NCI-H128 (cell line): ENCODE measurements around the gene CFAP46.
"Not testable (repeated sequence)": the region's sequence is repeated elsewhere in the genome, so short reads cannot be mapped to it uniquely, and the experiment has no call there.

ENCODE experiments used
- DNase-seq: peaks from one replicate; lab custom pipeline; 2025; ENCODE audit not compliant: unreplicated experiment; lab: John Stamatoyannopoulos, UW

CFAP46 gene

DNA sequence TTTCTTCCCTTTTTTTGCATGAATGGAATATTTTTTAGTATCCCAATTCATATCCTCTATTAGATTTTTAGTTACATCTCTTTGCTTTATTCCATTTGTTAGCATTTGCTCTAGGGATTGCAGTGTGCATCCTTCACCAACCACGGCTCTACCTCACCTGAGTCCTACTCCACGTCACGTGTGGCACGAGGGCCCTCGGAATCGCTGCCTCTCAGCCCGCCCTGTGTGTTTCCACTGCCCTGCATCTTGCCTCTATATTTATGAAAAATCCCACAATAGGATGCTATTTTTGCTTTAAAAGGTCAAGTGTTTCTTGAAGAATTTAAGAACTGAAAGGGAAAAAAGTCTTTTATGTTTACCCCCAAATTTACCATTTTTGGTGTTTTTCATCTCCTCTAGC, 41.0 kb downstream of the CFAP46 start:
- DNase-seq: no peak

- no peak for DNase-seq
These were observed 42.1 kb downstream of the CFAP46 start for GRCh38 chr10:132900211-132900756.

GRCh38 chr10:132899751-132900065, 42.7 kb downstream of the CFAP46 start:
- DNase-seq: no peak

DNA sequence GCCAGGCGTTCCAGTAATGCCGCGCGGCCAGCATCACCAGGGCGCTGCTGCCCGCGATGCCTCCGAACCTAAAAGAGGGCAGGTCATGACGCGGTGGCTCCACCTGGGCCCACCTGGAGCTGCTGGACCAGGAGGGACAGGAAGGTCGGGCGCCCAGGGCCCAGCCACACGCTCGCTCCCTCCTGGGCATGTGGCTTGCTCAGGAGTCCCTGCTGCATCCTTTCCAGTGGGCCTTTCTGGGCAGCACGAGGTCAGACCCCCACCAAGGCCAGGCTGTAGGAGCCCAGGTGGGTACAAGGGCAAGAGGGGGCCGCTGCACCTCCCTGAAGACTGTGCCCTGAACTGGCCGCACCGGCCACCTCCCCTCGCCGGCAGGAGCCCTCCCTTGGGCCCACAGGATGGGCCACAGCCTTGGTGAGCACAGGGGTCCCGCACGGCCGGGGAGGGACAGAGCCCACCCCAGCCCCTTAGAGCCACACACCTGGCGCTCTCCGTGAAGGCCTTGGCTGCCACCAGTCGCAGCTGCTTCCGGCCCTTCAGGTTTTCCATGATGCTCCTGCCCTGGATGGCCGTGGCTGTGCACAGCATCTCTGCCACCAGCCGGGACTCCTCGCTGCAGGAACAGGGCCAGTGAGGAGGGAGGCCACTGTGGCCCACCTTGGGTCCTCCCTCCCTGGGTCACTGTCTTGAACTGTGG, 43.2 kb downstream of the CFAP46 start:
- DNase-seq: no peak

DNA sequence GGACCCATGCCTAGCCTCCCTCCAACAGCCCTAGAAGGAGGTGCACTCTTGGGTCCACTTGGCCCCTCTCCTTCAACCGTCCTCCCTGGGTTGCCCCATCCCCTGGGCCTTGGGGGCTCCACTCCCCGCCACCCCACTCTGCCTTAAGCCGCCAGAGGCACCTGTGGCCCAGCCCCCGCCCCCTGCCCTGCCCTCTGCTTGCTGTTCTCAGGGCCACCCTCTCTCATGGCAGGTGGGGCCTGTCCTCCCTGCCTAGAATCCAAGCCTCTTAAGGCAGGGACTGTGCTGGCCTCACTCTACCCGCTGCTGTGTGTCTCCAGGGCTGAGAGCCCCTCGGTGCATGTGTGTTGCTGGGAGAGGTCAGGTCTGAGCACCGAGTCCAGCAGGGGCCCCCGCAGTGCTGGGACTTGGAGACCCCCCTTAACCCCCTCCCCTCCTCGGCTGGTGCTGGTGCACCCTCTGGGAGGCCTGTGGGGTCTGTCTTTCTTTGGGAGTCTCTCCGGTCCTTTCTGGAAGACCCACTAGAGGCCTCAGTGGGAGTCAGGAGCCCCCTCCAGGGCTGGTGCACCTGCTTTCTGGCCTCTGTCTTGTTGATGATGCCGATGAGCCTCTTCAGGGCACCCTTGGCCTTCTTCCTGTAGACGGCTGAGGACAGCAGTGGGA, 43.8 kb downstream of the CFAP46 start:
- no peak for DNase-seq

- no peak for DNase-seq
These were observed 44.6 kb downstream of the CFAP46 start for GRCh38 chr10:132897516-132898381.

DNA sequence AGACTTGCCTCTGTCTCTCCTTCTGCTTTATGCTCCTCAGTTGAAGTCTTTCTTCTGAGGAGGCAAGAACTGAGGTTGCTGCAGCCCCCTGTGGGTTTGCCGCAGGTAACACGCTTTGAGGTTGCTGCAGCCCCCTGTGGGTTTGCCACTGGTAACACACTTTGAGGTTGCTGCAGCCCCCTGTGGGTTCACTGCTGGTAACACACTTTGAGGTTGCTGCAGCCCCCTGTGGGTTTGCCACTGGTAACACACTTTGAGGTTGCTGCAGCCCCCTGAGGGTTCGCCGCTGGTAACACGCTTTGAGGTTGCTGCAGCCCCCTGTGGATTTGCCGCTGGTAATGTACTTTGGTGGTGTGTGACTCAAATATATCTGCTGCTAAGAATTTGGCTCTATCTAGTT, 48.6 kb downstream of the CFAP46 start:
- not testable (repeated sequence) for DNase-seq

DNA sequence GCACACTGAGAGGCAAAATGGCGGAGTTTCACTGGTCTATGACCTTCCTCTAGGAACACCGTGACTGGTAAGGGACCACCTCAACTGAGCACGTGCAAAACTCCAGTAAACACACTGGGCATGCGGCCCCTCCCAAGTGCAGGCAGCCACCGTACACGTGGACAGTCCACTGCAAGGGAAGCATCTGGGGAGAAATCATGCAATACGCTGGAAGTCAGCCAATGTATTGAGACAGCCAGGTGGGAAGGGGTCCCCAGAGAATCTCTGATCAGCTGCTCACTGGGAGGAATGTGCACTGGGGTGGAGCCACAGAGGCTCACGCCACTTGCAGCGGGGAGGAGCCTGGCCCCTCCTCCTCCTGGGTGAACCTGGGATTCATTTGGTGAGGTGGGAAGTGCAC, 49.3 kb downstream of the CFAP46 start:
- peak; percentile 11 for DNase-seq

- DNase-seq: no peak
These were observed 50.4 kb downstream of the CFAP46 start for GRCh38 chr10:132892004-132892403.

GRCh38 chr10:132891368-132891767, 51.0 kb downstream of the CFAP46 start:
- no peak for DNase-seq

DNA sequence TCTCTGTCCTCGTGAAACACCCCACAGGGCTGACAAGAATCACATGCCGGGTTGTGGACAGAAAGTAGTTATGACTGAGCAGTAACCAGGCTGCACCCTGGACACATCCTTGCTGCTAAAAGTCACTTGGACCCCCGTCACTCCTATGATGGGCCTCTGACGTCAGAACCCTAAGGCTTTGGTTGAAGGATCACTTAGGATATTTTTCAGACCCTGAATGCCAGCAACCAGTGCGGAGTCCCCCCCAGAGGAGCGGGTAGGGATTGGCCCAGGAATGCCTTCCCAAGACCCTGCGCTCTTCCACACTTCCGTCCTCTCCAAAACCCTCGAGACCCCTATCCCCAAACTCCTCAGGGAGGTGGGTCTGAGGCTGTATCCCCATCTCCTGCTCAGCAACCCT, 52.1 kb downstream of the CFAP46 start:
- DNase-seq: no peak

GRCh38 chr10:132889556-132889955, 52.8 kb downstream of the CFAP46 start:
- no peak for DNase-seq

DNA sequence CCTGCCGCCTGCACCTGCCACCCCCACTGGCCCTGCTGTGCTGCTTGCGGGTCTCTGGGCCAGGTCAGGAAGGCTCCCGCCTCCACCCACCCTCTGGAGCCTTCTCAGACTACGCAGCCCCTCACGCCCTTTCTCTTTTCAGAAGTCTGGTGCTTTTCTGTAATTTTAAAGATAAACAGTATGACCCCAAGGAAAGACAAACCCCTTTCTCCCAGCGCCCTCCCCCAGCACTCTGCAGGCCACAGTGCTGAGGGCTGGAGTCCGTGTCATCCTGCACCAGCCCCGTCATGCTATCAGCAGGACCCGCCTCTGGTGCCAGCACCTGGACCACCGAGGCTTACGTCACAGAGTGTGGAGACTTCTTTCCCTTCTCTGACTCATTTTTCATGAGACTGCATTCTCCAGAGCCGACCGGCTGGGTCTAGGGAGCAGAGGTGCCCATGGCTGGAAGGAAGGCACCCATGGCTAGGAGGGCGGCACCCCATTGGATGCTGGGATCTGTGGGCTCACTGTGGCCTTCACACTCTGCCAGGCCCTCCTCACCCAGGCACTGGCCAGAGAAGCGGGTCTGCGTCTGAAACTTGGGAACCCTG, 53.4 kb downstream of the CFAP46 start:
- DNase-seq: no peak

DNA sequence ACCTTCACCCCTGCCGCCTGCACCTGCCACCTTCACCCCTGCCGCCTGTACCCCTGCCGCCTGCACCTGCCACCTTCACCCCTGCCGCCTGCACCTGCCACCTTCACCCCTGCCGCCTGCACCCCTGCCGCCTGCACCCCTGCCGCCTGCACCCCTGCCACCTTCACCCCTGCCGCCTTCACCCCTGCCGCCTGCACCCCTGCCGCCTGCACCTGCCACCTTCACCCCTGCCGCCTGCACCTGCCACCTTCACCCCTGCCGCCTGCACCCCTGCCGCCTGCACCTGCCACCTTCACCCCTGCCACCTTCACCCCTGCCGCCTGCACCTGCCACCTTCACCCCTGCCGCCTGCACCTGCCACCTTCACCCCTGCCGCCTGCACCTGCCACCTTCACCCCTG, 53.9 kb downstream of the CFAP46 start:
- not testable (repeated sequence) for DNase-seq

GRCh38 chr10:132886211-132887099, 55.9 kb downstream of the CFAP46 start:
- no peak for DNase-seq

DNA sequence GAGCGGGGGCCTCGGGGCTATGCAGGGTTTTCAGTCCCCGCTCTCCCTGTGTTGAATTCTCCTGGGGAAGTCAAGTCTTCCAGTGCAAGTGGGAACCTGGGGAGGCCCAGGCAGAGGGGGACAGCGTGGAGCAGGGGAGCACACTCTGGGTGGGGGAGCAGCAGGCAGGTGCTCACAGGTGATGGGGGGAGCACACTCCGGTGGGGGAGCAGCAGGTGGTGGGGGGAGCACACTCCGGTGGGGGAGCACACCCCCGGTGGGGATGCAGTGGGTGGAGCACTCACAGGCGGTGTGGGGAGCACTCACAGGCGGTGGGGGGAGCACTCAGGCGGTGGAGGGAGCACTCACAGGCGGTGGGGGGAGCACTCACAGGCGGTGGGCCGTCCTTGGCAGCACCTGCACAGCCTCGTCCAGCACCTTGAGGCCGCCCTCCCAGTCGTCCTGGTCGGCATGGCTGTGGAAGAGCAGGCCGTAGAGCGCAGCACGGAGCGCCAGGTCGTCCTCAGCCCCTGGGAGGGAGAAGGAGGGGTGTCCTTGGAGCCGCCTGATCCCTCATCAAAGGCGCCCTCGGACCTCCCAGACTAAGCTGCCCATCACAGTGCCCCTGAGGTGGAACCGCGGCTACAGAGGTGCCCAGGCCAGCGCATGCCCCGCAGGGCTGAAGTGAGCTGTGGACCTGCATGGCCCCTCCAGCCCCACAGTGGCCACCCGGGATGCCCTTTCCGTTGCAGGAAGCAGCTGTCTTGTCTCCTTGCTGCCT, 56.7 kb downstream of the CFAP46 start:
- DNase-seq: no peak

- no peak for DNase-seq
These were observed 57.6 kb downstream of the CFAP46 start for GRCh38 chr10:132884691-132885271.

- no peak for DNase-seq
These were observed 58.3 kb downstream of the CFAP46 start for GRCh38 chr10:132884041-132884440.

GRCh38 chr10:132883391-132883881, 58.9 kb downstream of the CFAP46 start:
- no peak for DNase-seq
